Heart left ventricle (tissue), 16 donors: Measurements from ENCODE around the gene MRPL20. TPM values are rescaled to one million over a fixed set of nuclear protein-coding genes. Genes with fewer than 3 reads are reported as not detected.
"Not testable (repeated sequence)": the region's sequence is repeated elsewhere in the genome, so short reads cannot be mapped to it uniquely, and the experiment has no call there.

Source experiments
- ATAC-seq, 4 donors: fragments of 200-7000 bp; cut with Tn5 transposase; one replicate each; pipeline ENCODE4 v1.9.1; 2020 to 2022; ENCODE audit warnings: moderate library complexity in 4 of 4, mild to moderate bottlenecking in 3 of 4, moderate number of reproducible peaks in 1 of 4
- DNase-seq, 5 donors: peaks; one replicate each; pipeline ENCODE4 v3.0.0-alpha.2; 2020
- H3K27ac ChIP-seq, 12 donors: fragments of 200-600 bp; sonication (generic) in 4 of 12; one replicate each; pipeline versions ENCODE4 v1.5.0 to v1.8.0; 2016 to 2022; ENCODE audit warnings: mild to moderate bottlenecking in 2 of 12
- H3K27me3 ChIP-seq, 9 donors: fragments of 200-600 bp; sonication (generic) in 2 of 9; one replicate each; pipeline versions ENCODE4 v1.5.1 to v1.8.0; 2016 to 2022; ENCODE audit warnings: mild to moderate bottlenecking in 3 of 9
- H3K36me3 ChIP-seq, 9 donors: fragments of 200-600 bp; sonication (generic) in 2 of 9; one replicate each; pipeline versions ENCODE4 v1.5.0 to v1.8.0; 2018 to 2022; ENCODE audit warnings: mild to moderate bottlenecking in 2 of 9
- H3K4me1 ChIP-seq, 12 donors: fragments of 200-600 bp; sonication (generic) in 4 of 12; one replicate each; pipeline versions ENCODE4 v1.5.0 to v1.8.0; 2016 to 2022; ENCODE audit warnings: mild to moderate bottlenecking in 3 of 12
- H3K4me3 ChIP-seq, 12 donors: fragments of 200-600 bp; sonication (generic) in 4 of 12; one replicate each; pipeline versions ENCODE4 v1.5.0 to v1.8.0; 2017 to 2022; ENCODE audit warnings: mild to moderate bottlenecking in 9 of 12, moderate library complexity in 4 of 12
- H3K9me3 ChIP-seq, 12 donors: fragments of 200-600 bp; sonication (generic) in 4 of 12; one replicate each; pipeline versions ENCODE4 v1.5.0 to v1.8.0; 2016 to 2022; ENCODE audit warnings: mild to moderate bottlenecking in 1 of 12
- CTCF ChIP-seq, 12 donors: fragments of 200-600 bp; sonication (generic) in 4 of 12; IDR thresholded peaks; one replicate each; pipeline versions ENCODE4 v1.5.0 to v1.8.0; 2018 to 2022; ENCODE audit warnings: antibody characterized with exemption in 12 of 12, mild to moderate bottlenecking in 5 of 12
- POLR2A ChIP-seq, 2 donors: fragments of 450-650 bp; IDR thresholded peaks; one replicate each; pipeline ENCODE4 v1.6.1; 2017; ENCODE audit warnings: antibody characterized with exemption in 2 of 2, mild to moderate bottlenecking in 2 of 2, moderate library complexity in 2 of 2
- WGBS, 4 donors: extraction: QIAGEN DNeasy Blood & Tissue Kit in 2 of 4; methylation state at CpG; one replicate each; pipeline versions ENCODE4 v1.1.5 to v1.1.7; 2013 to 2018; 5-methylcytosine and 5-hydroxymethylcytosine counted together
- intact Hi-C, 10 donors: fragments of 100-400 bp; cut with DNase I; formaldehyde crosslinking; loops; one replicate each; pipeline versions ENCODE4 v1.11.1 to v1.14.2; 2022
- polyA plus RNA-seq, 2 donors: library from polyadenylated mRNA; stranded (reverse); fragments of 200-250 nt; gene quantifications; one replicate each; pipeline ENCODE4 v1.2.3, GENCODE V29; 2013
- total RNA-seq, 9 donors: library from RNA; depleted of rRNA in 2 of 9; stranded (reverse); fragments of >200 nt in 2 of 9; fragmentation: NEBNext Ultra II Directional in 3 of 9; extraction: Animal tissue kit (Norgen Biotek cat#: 25700) in 3 of 9; gene quantifications; one replicate each; pipeline versions ENCODE4 v1.1.0 to v1.2.4, GENCODE V29; 2016 to 2023
- donor health status: ischemic (EF 13 %, LVEDD 7.1; RV severe dilation, severe dysfunction).
- donor health status: healthy with polysubstance abuse.
- donor health status: DM: no; HTN: yes; CAD: no.
- donor health status: DM: no; HTN: no; CAD: no.
- donor health status: ischemic (EF 25% LVEDD 6.9; RV normal size, moderate dysfunction).
- donor health status: ischemic (EF 25% LVEDD 5.7; RV mildly dilated, moderate dysfunction).
- donor health status: healthy.
- donor health status: DM: yes; HTN: yes; CAD: no.
- donor health status: ischemic (EF 35%, LVEDD 5.7; RV mildly dilated, moderate dysfunction).
- donor health status: nonischemic (EF 11% LVEDD 7.7; RV severe dilation, severe dysfunction).
- donor health status: DM: yes; HTN: yes; CAD: no.
- donor health status: PGD.
- donor health status: ischemic (EF 29% LVEDD 5.4; RV normal size, mild dysfunction).
- donor health status: nonischemic (EF 23%, LVEDD 6.1; RV moderate dilation, normal function).

The MRPL20 gene
- total and polyA plus RNA-seq, 11 donors, result 112 to 238 (median 141) TPM

GRCh38 chr1:1385931-1386330 is 21.2 kb downstream of the MRPL20 start:
- peaks cover 2 to 70% (median 63%) of the 10 kb centered on the region in 9 donors for H3K36me3 ChIP-seq
- TF ChIP-seq POLR2A (IDR thresholded peaks at IDR 0.05), result no peak
- TF ChIP-seq CTCF (IDR thresholded peaks at IDR 0.05), result no peak
- H3K4me1 ChIP-seq, result peaks cover 0 to 9% (median 0%) of the 10 kb centered on the region in 12 donors
- DNase-seq (no peak), ATAC-seq (no peak)
- H3K27me3 ChIP-seq, result no peaks in the 10 kb centered on the region
- 91 to 95% (median 92%) methylated on average over 7 to 8 of the region's 8 CpGs for WGBS, 4 donors
- no peaks in the 10 kb centered on the region for H3K9me3 ChIP-seq
- intact Hi-C loops, result no loop called here
- H3K4me3 ChIP-seq, result no peak overlapping the region
- no peak overlapping the region for H3K27ac ChIP-seq

GRCh38 chr1:1385339-1385738 is 21.8 kb downstream of the MRPL20 start:
- H3K27ac ChIP-seq, H3K4me1 ChIP-seq, DNase-seq, intact Hi-C loops, H3K9me3 ChIP-seq, ATAC-seq, H3K4me3 ChIP-seq, H3K27me3 ChIP-seq: not testable (repeated sequence)
- 92 to 98% (median 93%) methylated on average over 27 to 29 of the region's 29 CpGs for WGBS, 4 donors
- peaks cover 2 to 64% (median 57%) of the 10 kb centered on the region in 9 donors for H3K36me3 ChIP-seq

GRCh38 chr1:1381294-1381693 is 25.8 kb downstream of the MRPL20 start:
- Histone ChIP-seq H3K4me3 (no peak overlapping the region), H3K27ac (peak overlapping the region in 1 of 12 donors; percentile 61), H3K27me3 (no peaks in the 10 kb centered on the region), H3K4me1 (peaks cover 0 to under 1% (median 0%) of the 10 kb centered on the region in 12 donors), H3K9me3 (no peaks in the 10 kb centered on the region), H3K36me3 (peaks cover 0 to 24% (median 17%) of the 10 kb centered on the region in 9 donors)
- WGBS, 4 donors, result 74 to 81% (median 79%) methylated on average over 7 to 8 of the region's 8 CpGs
- TF ChIP-seq CTCF (IDR thresholded peaks at IDR 0.05) (no peak), POLR2A (IDR thresholded peaks at IDR 0.05) (no peak)
- ATAC-seq (peak in 1 of 4 donors; percentile 5), DNase-seq (no peak)
- intact Hi-C loops, result no loop called here

DNA sequence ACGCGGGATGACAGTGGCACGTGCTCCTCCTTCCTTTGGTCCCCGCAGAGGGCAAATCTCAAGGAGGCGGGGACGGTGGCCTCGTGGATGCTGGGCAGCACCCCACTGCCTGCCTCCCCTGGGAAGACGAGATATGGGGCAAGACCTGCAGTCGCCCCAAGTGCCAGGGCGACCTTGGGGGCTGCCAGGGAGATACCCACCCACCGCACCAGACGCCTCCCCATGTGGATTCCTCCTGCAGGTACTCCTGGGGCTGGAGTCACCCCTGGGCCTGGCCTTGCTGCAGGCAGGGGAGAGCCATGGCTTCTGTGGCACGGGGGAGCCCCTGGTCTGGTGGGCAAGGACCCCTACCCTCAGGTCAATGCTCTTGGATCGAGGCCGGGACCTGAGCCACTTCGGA is 26.2 kb downstream of the MRPL20 start:
- TF ChIP-seq POLR2A (IDR thresholded peaks at IDR 0.05), result no peak
- TF ChIP-seq CTCF (IDR thresholded peaks at IDR 0.05), result no peak
- H3K27me3 ChIP-seq, result no peaks in the 10 kb centered on the region
- intact Hi-C loops, result no loop called here
- H3K4me3 ChIP-seq, result no peak overlapping the region
- WGBS, 4 donors, result 89 to 100% (median 95%) methylated on average over 1 to 16 of the region's 16 CpGs
- DNase-seq, result no peak
- peak in 1 of 4 donors; percentile 2 for ATAC-seq
- peaks cover 0 to 19% (median 12%) of the 10 kb centered on the region in 9 donors for H3K36me3 ChIP-seq
- H3K27ac ChIP-seq, result no peak overlapping the region
- H3K4me1 ChIP-seq, result peaks cover 0 to 5% (median 3%) of the 10 kb centered on the region in 12 donors
- H3K9me3 ChIP-seq, result no peaks in the 10 kb centered on the region
